8988T (cell line): Measurements from ENCODE around the gene ERFL.
"Not testable (repeated sequence)": the region's sequence is repeated elsewhere in the genome, so short reads cannot be mapped to it uniquely, and the experiment has no call there.

ENCODE experiments used
- DNase-seq: peaks from one replicate; pipeline ENCODE4 v3.0.0; 2011

Gene ERFL

DNA sequence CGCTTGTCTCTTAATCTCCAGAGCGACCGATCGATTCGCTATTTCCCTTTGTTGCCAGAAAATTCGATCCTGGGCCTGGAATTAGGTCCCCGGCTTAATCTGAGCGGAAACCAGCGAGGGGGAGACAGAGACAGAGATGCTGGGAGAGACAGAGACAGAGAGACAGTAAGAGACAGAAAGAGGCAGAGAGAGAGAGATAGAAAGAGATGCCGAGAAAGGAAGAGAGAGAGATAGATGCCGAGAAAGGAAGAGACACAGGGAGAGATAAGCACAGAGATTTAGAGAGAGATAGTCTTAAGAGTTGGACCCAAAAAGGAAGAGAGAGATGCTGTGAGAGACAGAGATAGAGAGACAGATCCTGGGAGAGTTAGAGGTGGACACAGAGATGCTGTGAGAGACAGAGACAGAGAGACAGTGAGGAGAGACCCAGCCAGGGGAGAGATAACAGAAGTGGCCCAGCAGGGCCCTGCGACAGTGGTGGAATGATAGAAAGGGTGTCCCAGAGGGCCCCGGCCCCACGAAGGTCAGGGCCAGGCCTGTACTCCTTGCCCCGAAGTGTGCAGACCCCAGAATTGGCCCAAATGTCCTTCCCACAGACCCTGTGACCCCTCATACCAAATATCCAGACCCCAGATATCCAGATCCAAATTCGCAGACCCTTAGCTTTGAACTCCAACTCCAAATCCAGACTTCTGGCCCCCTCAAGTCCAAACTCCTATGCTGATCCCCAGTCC, 1.3 kb downstream of the ERFL start:
- no peak for DNase-seq

- DNase-seq, result no peak
Measured at GRCh38 chr19:41926028-41926762, 2.1 kb downstream of the ERFL start.

GRCh38 chr19:41925208-41926003, 2.8 kb downstream of the ERFL start:
- DNase-seq, result no peak

- no peak for DNase-seq
Measured at GRCh38 chr19:41924151-41925145, 3.8 kb downstream of the ERFL start.

DNA sequence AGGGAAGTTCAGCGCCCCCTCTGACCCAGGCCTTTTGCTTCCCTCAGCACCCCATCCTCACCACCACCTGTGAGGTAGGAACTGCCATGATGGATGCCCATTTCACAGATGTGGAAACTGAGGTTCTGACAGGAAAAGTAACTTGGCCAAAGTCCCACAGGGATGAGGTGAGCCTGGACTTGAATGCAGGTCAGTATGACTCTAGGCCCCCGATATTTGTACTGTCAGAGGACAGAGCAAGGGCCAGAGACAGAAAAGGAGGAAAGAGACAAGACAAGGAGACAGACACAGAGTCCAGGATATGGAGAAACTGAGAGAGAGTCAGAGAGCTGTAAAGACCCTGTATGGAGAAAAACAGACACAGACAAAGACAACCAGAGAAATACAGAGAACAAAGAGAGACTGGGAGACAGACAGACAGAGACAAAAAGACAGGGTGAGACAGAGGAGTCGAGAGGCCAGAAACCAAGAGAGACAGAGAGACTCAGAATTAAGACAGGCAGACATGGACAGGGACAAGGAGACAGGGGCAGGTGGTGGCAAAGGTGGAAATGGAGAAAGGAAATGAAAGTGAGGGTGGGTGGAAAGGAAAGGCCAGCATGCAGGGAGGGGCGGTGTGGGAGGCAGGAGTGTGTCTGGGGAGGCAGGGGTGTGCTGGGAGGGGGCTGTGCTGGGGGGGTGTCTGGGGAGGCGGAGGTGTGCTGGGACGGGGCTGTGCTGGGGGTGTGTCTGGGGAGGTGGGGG, 5.0 kb downstream of the ERFL start:
- DNase-seq, result no peak

DNA sequence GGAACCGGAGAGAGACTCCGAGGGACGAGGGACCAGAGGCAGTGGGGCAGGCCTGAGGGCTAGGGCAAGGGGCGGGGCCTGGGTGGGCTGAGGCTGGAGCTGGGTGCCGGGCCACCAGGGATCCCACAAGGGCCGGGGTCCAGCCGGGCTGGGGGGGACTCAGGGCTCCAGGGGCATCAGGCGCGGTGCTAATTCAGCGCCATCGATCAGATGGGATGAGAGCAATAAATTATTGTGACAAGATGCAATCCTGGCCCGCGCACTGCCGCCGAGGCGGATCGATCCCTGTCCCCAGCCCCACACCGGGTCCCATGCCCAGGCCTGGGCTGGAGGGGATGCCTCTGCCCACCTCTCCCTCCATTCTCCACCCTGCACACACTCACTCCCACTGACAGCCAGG, 5.7 kb downstream of the ERFL start:
- DNase-seq, result no peak

DNA sequence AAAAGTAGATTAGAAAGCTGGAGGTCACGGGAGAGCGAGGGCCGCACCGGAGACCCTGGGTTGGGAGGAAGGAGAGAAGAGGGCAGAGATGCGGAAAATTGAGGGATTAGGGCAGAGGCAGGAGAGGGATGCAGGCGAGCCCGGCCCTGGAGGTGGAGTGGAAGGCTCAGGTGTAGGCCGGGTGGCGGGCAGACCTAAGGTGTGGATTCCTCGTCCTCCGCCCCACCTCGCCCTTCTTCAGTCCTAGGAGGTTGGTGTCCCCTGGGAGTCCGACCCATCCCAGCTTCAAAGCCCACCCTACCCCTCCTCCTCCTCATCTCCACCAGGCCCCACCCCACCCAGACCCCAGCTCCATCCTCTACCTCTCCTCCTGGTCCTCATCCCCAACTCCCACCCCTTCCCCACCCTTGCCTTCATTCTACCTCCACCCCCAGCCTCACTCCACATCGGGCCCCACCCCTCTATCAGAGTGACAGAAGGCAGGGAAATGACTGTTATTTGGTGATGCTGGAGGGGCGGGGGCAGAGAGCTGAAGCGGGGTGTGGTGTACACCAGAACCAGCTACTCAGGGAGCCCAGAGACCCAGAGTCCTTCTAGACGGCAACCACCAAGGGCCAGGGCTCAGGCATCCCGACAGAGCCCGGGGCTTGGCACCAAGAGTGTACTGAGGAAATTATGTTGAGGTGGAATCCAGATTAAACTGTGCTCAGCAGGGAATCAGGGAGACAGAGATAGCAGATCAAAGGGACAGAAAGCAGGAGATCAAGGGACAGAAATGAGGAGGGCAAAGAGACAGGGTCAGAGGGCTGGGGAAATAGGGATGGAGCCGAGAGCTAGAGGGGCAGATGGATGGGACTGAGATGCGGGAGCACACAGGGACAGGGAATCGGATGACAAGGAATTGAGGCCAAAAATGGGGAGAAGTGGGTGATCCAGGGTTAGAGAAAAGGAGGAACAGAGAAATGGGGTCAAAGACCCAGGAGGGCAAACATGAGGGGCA, 6.4 kb downstream of the ERFL start:
- no peak for DNase-seq

GRCh38 chr19:41920882-41921576, 7.2 kb downstream of the ERFL start:
- DNase-seq, result no peak

DNA sequence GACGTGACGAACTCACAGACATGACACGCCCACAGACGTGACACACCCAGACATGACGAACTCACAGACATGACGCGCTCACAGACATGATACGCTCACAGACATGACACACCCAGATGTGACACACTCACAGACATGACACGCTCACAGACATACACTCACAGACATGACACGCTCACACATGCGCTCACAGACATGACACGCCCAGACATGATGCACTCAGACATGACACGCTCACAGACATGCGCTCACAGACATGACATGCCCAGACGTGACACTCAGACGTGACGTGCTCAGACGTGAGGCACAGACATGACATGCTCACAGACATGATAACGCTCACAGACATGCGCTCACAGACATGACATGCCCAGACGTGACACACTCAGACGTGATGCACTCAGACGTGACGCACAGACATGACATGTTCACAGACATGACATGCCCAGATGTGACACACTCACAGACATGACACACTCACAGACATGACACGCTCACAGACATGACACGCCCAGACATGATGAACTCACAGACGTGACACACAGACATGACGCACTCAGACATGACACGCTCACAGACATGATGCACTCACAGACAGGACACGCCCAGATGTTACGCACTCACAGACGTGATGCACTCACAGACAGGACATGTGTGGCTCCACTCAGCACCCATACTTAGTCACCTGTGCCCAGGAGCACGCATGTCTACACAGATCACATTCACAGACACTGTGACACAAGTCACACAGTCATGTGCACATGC, 8.1 kb downstream of the ERFL start:
- DNase-seq, result no peak

GRCh38 chr19:41918653-41919244, 9.5 kb downstream of the ERFL start:
- no peak for DNase-seq

GRCh38 chr19:41918095-41918494, 10.2 kb downstream of the ERFL start:
- DNase-seq, result no peak

- DNase-seq, result no peak
Measured at GRCh38 chr19:41917676-41918075, 10.6 kb downstream of the ERFL start.

DNA sequence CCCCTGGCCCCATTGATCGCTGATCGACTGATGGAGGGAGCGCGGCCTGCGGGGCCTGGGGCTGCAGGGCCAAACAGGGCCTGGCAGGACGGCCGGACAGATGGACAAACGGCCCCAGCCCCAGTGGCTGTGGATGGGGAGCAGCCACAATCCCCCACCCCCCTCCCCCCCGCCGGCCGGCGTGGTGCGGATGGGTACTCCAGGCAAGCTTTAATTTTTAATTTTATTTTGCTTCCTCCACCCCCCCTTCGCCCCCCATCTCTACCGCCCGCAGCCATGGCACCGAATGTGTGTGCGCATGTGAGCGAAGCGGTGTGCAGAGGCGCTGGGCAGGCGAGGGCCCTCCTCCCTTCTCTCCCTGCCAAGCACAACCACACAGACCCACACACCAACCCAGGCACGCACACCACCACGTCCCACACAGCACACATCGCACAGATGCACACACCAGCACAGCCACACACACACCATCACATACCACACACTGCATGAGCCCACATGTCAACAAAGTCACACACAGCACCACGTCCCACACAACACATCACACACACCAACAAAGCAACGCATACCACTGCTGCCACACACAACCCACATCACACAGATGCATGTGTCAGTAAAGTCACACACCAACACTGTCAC, 12.4 kb downstream of the ERFL start:
- DNase-seq, result no peak

GRCh38 chr19:41915021-41915775, 13.1 kb downstream of the ERFL start:
- no peak for DNase-seq

DNA sequence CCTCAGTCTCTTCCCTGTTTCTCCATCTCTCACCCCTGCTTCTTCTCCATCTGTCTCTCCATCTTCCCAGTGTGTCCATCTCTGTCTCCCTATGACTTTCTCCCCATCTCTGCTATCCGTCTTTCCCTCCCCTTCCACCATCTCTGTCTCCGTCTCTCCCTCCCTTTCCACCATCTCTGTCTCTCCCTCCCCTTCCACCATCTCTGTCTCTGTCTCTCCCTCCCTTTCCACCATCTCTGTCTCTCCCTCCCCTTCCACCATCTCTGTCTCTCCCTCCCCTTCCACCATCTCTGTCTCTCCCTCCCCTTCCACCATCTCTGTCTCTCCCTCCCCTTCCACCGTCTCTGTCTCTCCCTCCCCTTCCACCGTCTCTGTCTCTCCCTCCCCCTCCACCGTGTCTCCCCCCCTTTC, 13.8 kb downstream of the ERFL start:
- not testable (repeated sequence) for DNase-seq

GRCh38 chr19:41913538-41914423, 14.5 kb downstream of the ERFL start:
- DNase-seq, result no peak
